ENCODE measurements around the gene TGM5. TPM values are rescaled to one million over a fixed set of nuclear protein-coding genes. Genes with fewer than 3 reads are reported as not detected.

The TGM5 gene
- total RNA-seq, 5 donors from 2014 or later (not counting 1 experiment from before 2014, with no cell fraction given), result not detected

GRCh38 chr15:43251185-43251870, 15.4 kb downstream of the TGM5 start:
- DNase-seq, result no peak
- no peaks in the 10 kb centered on the region for H3K9me3 ChIP-seq
- H3K27me3 Mint-ChIP-seq, result peaks cover 14 to 15% of the 10 kb centered on the region in 2 donors
- peaks cover 0 to 11% of the 10 kb centered on the region in 2 experiments for H3K4me1 ChIP-seq (ENCODE audit: control insufficient read depth in 1 of 2, extremely low read depth in 1 of 2, insufficient read depth in 2 of 2, low read length in 2 of 2)
- 79% methylated on average over 3 of the region's 8 CpGs for WGBS (ENCODE audit: insufficient coverage)
- H3K4me3 Mint-ChIP-seq, result no peak overlapping the region
- ChIA-PET POLR2A (no interaction called here), CTCF (no interaction called here)
- peaks cover 5 to 18% (median 17%) of the 10 kb centered on the region in 3 donors for H3K4me1 Mint-ChIP-seq
- no peak overlapping the region for H3K4me3 ChIP-seq (ENCODE audit: control insufficient read depth in 1 of 2, extremely low read depth in 1 of 2, low read length in 1 of 2)
- no peak overlapping the region for H3K27ac Mint-ChIP-seq
- no peak for ATAC-seq (replicated peaks in 1 of 4)
- H3K36me3 Mint-ChIP-seq, result no peaks in the 10 kb centered on the region
- no peak overlapping the region for H3K27ac ChIP-seq (ENCODE audit: low read length)
- H3K27me3 ChIP-seq (replicated peaks in 1 of 2; ENCODE audit: control insufficient read depth in 2 of 2, extremely low read depth in 1 of 2, insufficient read depth in 2 of 2, low read length in 1 of 2), result peaks cover 0 to 15% of the 10 kb centered on the region in 2 experiments
- no peaks in the 10 kb centered on the region for H3K9me3 Mint-ChIP-seq
- H3K36me3 ChIP-seq (ENCODE audit: control insufficient read depth in 2 of 2, extremely low read depth in 1 of 2, insufficient read depth in 1 of 2, low read length in 1 of 2), result no peaks in the 10 kb centered on the region

GRCh38 chr15:43250785-43251184, 15.9 kb downstream of the TGM5 start:
- H3K9me3 ChIP-seq, result no peaks in the 10 kb centered on the region
- Mint-ChIP-seq H3K4me3 (no peak overlapping the region), H3K9me3 (no peaks in the 10 kb centered on the region), H3K36me3 (no peaks in the 10 kb centered on the region), H3K27ac (no peak overlapping the region), H3K27me3 (peaks cover 13 to 14% of the 10 kb centered on the region in 2 donors), H3K4me1 (peaks cover 5 to 20% (median 17%) of the 10 kb centered on the region in 3 donors)
- 75% methylated on average over 2 of the region's 2 CpGs for whole genome bisulfite sequencing (ENCODE audit: insufficient coverage)
- no peak overlapping the region for H3K4me3 ChIP-seq (ENCODE audit: control insufficient read depth in 1 of 2, extremely low read depth in 1 of 2, low read length in 1 of 2)
- DNase-seq, result no peak
- ATAC-seq (replicated peaks in 1 of 4), result no peak
- peaks cover 0 to 11% of the 10 kb centered on the region in 2 experiments for H3K4me1 ChIP-seq (ENCODE audit: control insufficient read depth in 1 of 2, extremely low read depth in 1 of 2, insufficient read depth in 2 of 2, low read length in 2 of 2)
- POLR2A ChIA-PET, result no interaction called here
- no peak overlapping the region for H3K27ac ChIP-seq (ENCODE audit: low read length)
- CTCF ChIA-PET, result no interaction called here
- H3K36me3 ChIP-seq (ENCODE audit: control insufficient read depth in 2 of 2, extremely low read depth in 1 of 2, insufficient read depth in 1 of 2, low read length in 1 of 2), result no peaks in the 10 kb centered on the region
- peaks cover 0 to 13% of the 10 kb centered on the region in 2 experiments for H3K27me3 ChIP-seq (replicated peaks in 1 of 2; ENCODE audit: control insufficient read depth in 2 of 2, extremely low read depth in 1 of 2, insufficient read depth in 2 of 2, low read length in 1 of 2)

- Mint-ChIP-seq H3K36me3 (no peaks in the 10 kb centered on the region), H3K4me3 (no peak overlapping the region), H3K27me3 (peaks cover 11 to 12% of the 10 kb centered on the region in 2 donors), H3K4me1 (peaks cover 5 to 20% (median 17%) of the 10 kb centered on the region in 3 donors), H3K9me3 (no peaks in the 10 kb centered on the region), H3K27ac (no peak overlapping the region)
- POLR2A ChIA-PET, result no interaction called here
- CTCF ChIA-PET, result no interaction called here
- Histone ChIP-seq H3K4me1 (ENCODE audit: control insufficient read depth in 1 of 2, extremely low read depth in 1 of 2, insufficient read depth in 2 of 2, low read length in 2 of 2) (peaks cover 0 to 11% of the 10 kb centered on the region in 2 experiments), H3K27me3 (replicated peaks in 1 of 2; ENCODE audit: control insufficient read depth in 2 of 2, extremely low read depth in 1 of 2, insufficient read depth in 2 of 2, low read length in 1 of 2) (peaks cover 0 to 13% of the 10 kb centered on the region in 2 experiments), H3K36me3 (ENCODE audit: control insufficient read depth in 2 of 2, extremely low read depth in 1 of 2, insufficient read depth in 1 of 2, low read length in 1 of 2) (no peaks in the 10 kb centered on the region), H3K4me3 (ENCODE audit: control insufficient read depth in 1 of 2, extremely low read depth in 1 of 2, low read length in 1 of 2) (no peak overlapping the region), H3K9me3 (no peaks in the 10 kb centered on the region), H3K27ac (ENCODE audit: low read length) (no peak overlapping the region)
- no peak for ATAC-seq (replicated peaks in 1 of 4)
- DNase-seq, result no peak
- WGBS (ENCODE audit: insufficient coverage), result 36% methylated on average over 3 of the region's 5 CpGs
Measured at GRCh38 chr15:43249699-43250203, 17.0 kb downstream of the TGM5 start.

- peaks cover 5 to 20% (median 13%) of the 10 kb centered on the region in 3 donors for H3K4me1 Mint-ChIP-seq
- ChIA-PET CTCF (interaction anchor here in 1 of 2 donors (0.6 kb wide), 1 partner anchor 36 kb away, joined by 3 read pairs; no protein-coding TSS in a partner anchor), POLR2A (no interaction called here)
- no peak overlapping the region for H3K4me3 ChIP-seq (ENCODE audit: control insufficient read depth in 1 of 2, extremely low read depth in 1 of 2, low read length in 1 of 2)
- H3K36me3 ChIP-seq (ENCODE audit: control insufficient read depth in 2 of 2, extremely low read depth in 1 of 2, insufficient read depth in 1 of 2, low read length in 1 of 2), result no peaks in the 10 kb centered on the region
- H3K27ac Mint-ChIP-seq, result no peak overlapping the region
- ATAC-seq (replicated peaks in 1 of 4) (no peak), DNase-seq (no peak)
- peaks cover 0 to 11% of the 10 kb centered on the region in 2 experiments for H3K4me1 ChIP-seq (ENCODE audit: control insufficient read depth in 1 of 2, extremely low read depth in 1 of 2, insufficient read depth in 2 of 2, low read length in 2 of 2)
- 86% methylated on average over 1 of the region's 2 CpGs for WGBS (ENCODE audit: insufficient coverage)
- H3K27ac ChIP-seq (ENCODE audit: low read length), result no peak overlapping the region
- no peaks in the 10 kb centered on the region for H3K9me3 Mint-ChIP-seq
- no peak overlapping the region for H3K4me3 Mint-ChIP-seq
- no peaks in the 10 kb centered on the region for H3K9me3 ChIP-seq
- H3K36me3 Mint-ChIP-seq, result no peaks in the 10 kb centered on the region
- peaks cover 6 to 12% of the 10 kb centered on the region in 2 donors for H3K27me3 Mint-ChIP-seq
- H3K27me3 ChIP-seq (replicated peaks in 1 of 2; ENCODE audit: control insufficient read depth in 2 of 2, extremely low read depth in 1 of 2, insufficient read depth in 2 of 2, low read length in 1 of 2), result peaks cover 0 to 13% of the 10 kb centered on the region in 2 experiments
Measured at GRCh38 chr15:43249236-43249635, 17.5 kb downstream of the TGM5 start.

GRCh38 chr15:43246261-43246774, 20.4 kb downstream of the TGM5 start:
- H3K4me3 ChIP-seq (ENCODE audit: control insufficient read depth in 1 of 2, extremely low read depth in 1 of 2, low read length in 1 of 2), result no peak overlapping the region
- peaks cover 0 to 3% of the 10 kb centered on the region in 2 experiments for H3K27me3 ChIP-seq (replicated peaks in 1 of 2; ENCODE audit: control insufficient read depth in 2 of 2, extremely low read depth in 1 of 2, insufficient read depth in 2 of 2, low read length in 1 of 2)
- no peaks in the 10 kb centered on the region for H3K4me1 ChIP-seq (ENCODE audit: control insufficient read depth in 1 of 2, extremely low read depth in 1 of 2, insufficient read depth in 2 of 2, low read length in 2 of 2)
- ATAC-seq (replicated peaks in 1 of 4), result no peak
- Mint-ChIP-seq H3K27me3 (peaks cover 0 to 3% of the 10 kb centered on the region in 2 donors), H3K9me3 (no peaks in the 10 kb centered on the region), H3K27ac (no peak overlapping the region), H3K4me3 (no peak overlapping the region), H3K4me1 (peaks cover 2 to 13% (median 5%) of the 10 kb centered on the region in 3 donors), H3K36me3 (no peaks in the 10 kb centered on the region)
- no peaks in the 10 kb centered on the region for H3K36me3 ChIP-seq (ENCODE audit: control insufficient read depth in 2 of 2, extremely low read depth in 1 of 2, insufficient read depth in 1 of 2, low read length in 1 of 2)
- H3K27ac ChIP-seq (ENCODE audit: low read length), result no peak overlapping the region
- WGBS (ENCODE audit: insufficient coverage), result 34% methylated on average over 4 of the region's 6 CpGs
- no peaks in the 10 kb centered on the region for H3K9me3 ChIP-seq
- ChIA-PET CTCF (no interaction called here), POLR2A (no interaction called here)
- DNase-seq, result no peak

- DNase-seq (no peak), ATAC-seq (replicated peaks in 1 of 4) (no peak)
- no peaks in the 10 kb centered on the region for H3K36me3 Mint-ChIP-seq
- WGBS (ENCODE audit: insufficient coverage), result 97% methylated on average over 3 of the region's 4 CpGs
- ChIA-PET CTCF (no interaction called here), POLR2A (no interaction called here)
- no peak overlapping the region for H3K4me3 Mint-ChIP-seq
- H3K27ac Mint-ChIP-seq, result no peak overlapping the region
- H3K4me3 ChIP-seq (ENCODE audit: control insufficient read depth in 1 of 2, extremely low read depth in 1 of 2, low read length in 1 of 2), result no peak overlapping the region
- H3K27me3 ChIP-seq (replicated peaks in 1 of 2; ENCODE audit: control insufficient read depth in 2 of 2, extremely low read depth in 1 of 2, insufficient read depth in 2 of 2, low read length in 1 of 2), result peaks cover 0 to 4% of the 10 kb centered on the region in 2 experiments
- H3K27ac ChIP-seq (ENCODE audit: low read length), result no peak overlapping the region
- H3K27me3 Mint-ChIP-seq, result peaks cover 0 to 4% of the 10 kb centered on the region in 2 donors
- no peaks in the 10 kb centered on the region for H3K4me1 ChIP-seq (ENCODE audit: control insufficient read depth in 1 of 2, extremely low read depth in 1 of 2, insufficient read depth in 2 of 2, low read length in 2 of 2)
- no peaks in the 10 kb centered on the region for H3K36me3 ChIP-seq (ENCODE audit: control insufficient read depth in 2 of 2, extremely low read depth in 1 of 2, insufficient read depth in 1 of 2, low read length in 1 of 2)
- H3K4me1 Mint-ChIP-seq, result peaks cover 0 to 5% (median 1%) of the 10 kb centered on the region in 3 donors
- H3K9me3 Mint-ChIP-seq, result no peaks in the 10 kb centered on the region
- no peaks in the 10 kb centered on the region for H3K9me3 ChIP-seq
Measured at GRCh38 chr15:43244092-43244491, 22.6 kb downstream of the TGM5 start.

Data from T-cell (primary cell).